MCF 10A (cell line): Measurements from ENCODE around the gene PDS5A. TPM values are rescaled to one million over a fixed set of nuclear protein-coding genes. Genes with fewer than 3 reads are reported as not detected.
"Not testable (repeated sequence)": the region's sequence is repeated elsewhere in the genome, so short reads cannot be mapped to it uniquely, and the experiment has no call there.

Source experiments
- BruUV-seq: library from RNA; stranded (reverse); fragments of 400-500 nt; replicated peaks from 2 replicates; lab custom pipeline; 2021; lab: Mats Ljungman, UMichigan
- CTCF ChIA-PET: fragments of 300-600 bp; sonication (Branson Sonifier 250); formaldehyde crosslinking; extraction: SDS; loops from one replicate; lab custom pipeline; 2021; ENCODE audit warnings: antibody characterized with exemption, inconsistent platforms; lab: Yijun Ruan, JAX
- POLR2A ChIA-PET: fragments of 300-600, 350-650 bp; sonication (Branson Sonifier 250); formaldehyde crosslinking; extraction: SDS; loops from one replicate; lab custom pipeline; 2020; ENCODE audit warnings: antibody characterized with exemption, inconsistent platforms; lab: Yijun Ruan, JAX
- DNase-seq: peaks from one replicate; pipeline ENCODE4 v3.0.0-alpha.2; 2018; ENCODE audit not compliant: unreplicated experiment
- H3K27ac Mint-ChIP-seq: one replicate; pipeline ENCODE4 v1.8.0; 2022; ENCODE audit warnings: mild to moderate bottlenecking, low read depth, mixed read lengths; ENCODE audit not compliant: unreplicated experiment
- H3K27me3 Mint-ChIP-seq: one replicate; pipeline ENCODE4 v1.8.0; 2022; ENCODE audit warnings: mixed read lengths; ENCODE audit not compliant: insufficient read depth, unreplicated experiment
- H3K36me3 Mint-ChIP-seq: one replicate; pipeline ENCODE4 v1.8.0; 2022; ENCODE audit warnings: mild to moderate bottlenecking, moderate library complexity, mixed read lengths; ENCODE audit not compliant: insufficient read depth, unreplicated experiment
- H3K4me1 Mint-ChIP-seq: one replicate; pipeline ENCODE4 v1.8.0; 2022; ENCODE audit warnings: mixed read lengths; ENCODE audit not compliant: insufficient read depth, unreplicated experiment
- H3K4me3 Mint-ChIP-seq: one replicate; pipeline ENCODE4 v1.8.0; 2022; ENCODE audit warnings: mild to moderate bottlenecking, moderate library complexity, mixed read lengths; ENCODE audit not compliant: unreplicated experiment
- H3K9me3 Mint-ChIP-seq: one replicate; pipeline ENCODE4 v1.8.0; 2022; ENCODE audit warnings: mixed read lengths; ENCODE audit not compliant: unreplicated experiment
- intact Hi-C: fragments of 100-400 bp; cut with micrococcal nuclease; formaldehyde crosslinking; loops from 2 replicates; pipeline ENCODE4 v1.14.1; 2022
- total RNA-seq: library from RNA; stranded (reverse); gene quantifications from 2 replicates; pipeline ENCODE4 v1.2.3, GENCODE V29; 2022
- TF ChIP-seq, protein P1 (sequence below): fragments of 200-600 bp; IDR thresholded peaks from one replicate; pipeline ENCODE4 v1.8.0; 2022; ENCODE audit warnings: antibody characterized with exemption, mild to moderate bottlenecking; ENCODE audit not compliant: unreplicated experiment

The PDS5A gene
- total RNA-seq, 1 experiment from 2014 or later, result 95.2 TPM

DNA sequence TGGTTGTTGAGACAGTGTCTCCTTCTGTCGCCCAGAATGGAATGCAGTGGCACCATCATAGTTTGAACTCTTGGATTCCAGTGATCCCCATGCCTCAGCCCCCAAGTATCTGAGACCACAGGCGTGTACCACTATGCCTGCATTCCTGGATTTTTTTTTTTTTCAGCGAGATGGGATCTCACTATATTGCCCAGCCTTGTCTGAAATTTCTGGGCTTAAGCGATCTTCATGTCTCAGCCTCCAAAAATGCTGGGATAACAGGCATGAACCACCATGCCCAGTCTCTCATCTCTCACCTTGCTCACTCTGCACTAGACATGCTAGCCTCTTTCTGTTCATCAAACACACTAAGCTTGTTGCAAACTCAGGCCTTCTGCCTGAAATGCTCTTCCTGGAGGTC is 175.7 kb downstream of the PDS5A start:
- TF ChIP-seq, protein P1, sequence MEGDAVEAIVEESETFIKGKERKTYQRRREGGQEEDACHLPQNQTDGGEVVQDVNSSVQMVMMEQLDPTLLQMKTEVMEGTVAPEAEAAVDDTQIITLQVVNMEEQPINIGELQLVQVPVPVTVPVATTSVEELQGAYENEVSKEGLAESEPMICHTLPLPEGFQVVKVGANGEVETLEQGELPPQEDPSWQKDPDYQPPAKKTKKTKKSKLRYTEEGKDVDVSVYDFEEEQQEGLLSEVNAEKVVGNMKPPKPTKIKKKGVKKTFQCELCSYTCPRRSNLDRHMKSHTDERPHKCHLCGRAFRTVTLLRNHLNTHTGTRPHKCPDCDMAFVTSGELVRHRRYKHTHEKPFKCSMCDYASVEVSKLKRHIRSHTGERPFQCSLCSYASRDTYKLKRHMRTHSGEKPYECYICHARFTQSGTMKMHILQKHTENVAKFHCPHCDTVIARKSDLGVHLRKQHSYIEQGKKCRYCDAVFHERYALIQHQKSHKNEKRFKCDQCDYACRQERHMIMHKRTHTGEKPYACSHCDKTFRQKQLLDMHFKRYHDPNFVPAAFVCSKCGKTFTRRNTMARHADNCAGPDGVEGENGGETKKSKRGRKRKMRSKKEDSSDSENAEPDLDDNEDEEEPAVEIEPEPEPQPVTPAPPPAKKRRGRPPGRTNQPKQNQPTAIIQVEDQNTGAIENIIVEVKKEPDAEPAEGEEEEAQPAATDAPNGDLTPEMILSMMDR, result no peak
- no peaks in the 10 kb centered on the region for H3K36me3 Mint-ChIP-seq
- CTCF ChIA-PET, result interaction anchor here (0.5 kb wide), 1 partner anchor 39 kb away, joined by 4 read pairs; no protein-coding TSS in a partner anchor
- DNase-seq, result no peak
- no TSS peak for BruUV-seq
- no peak overlapping the region for H3K27ac Mint-ChIP-seq
- no peaks in the 10 kb centered on the region for H3K4me1 Mint-ChIP-seq
- H3K27me3 Mint-ChIP-seq, result no peaks in the 10 kb centered on the region
- no peaks in the 10 kb centered on the region for H3K9me3 Mint-ChIP-seq
- H3K4me3 Mint-ChIP-seq, result no peak overlapping the region
- intact Hi-C loops, result no loop called here
- POLR2A ChIA-PET, result no interaction called here

DNA sequence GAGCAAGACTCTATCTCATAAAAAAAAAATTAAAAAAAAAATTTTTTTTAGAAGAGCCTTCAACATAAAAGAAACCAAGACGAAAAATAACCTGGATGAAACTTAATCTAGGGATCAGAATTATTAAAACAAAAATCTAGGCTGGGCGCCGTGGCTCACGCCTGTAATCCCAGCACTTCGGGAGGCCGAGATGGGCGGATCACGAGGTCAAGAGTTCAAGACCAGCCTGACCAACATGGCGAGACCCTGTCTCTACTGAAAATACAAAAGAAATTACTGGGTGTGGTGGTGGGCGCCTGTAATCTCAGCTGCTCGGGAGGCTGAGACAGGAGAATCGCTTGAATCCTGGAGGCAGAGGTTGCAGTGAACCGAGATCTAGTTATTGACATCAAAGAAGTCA is 184.7 kb downstream of the PDS5A start:
- H3K36me3 Mint-ChIP-seq, H3K27me3 Mint-ChIP-seq, intact Hi-C loops, CTCF ChIA-PET, H3K4me1 Mint-ChIP-seq, DNase-seq, H3K4me3 Mint-ChIP-seq, BruUV-seq, H3K27ac Mint-ChIP-seq, H3K9me3 Mint-ChIP-seq: not testable (repeated sequence)
- POLR2A ChIA-PET, result interaction anchor here (0.6 kb wide), 1 partner anchor 279 kb away, joined by 3 read pairs; no protein-coding TSS in a partner anchor

DNA sequence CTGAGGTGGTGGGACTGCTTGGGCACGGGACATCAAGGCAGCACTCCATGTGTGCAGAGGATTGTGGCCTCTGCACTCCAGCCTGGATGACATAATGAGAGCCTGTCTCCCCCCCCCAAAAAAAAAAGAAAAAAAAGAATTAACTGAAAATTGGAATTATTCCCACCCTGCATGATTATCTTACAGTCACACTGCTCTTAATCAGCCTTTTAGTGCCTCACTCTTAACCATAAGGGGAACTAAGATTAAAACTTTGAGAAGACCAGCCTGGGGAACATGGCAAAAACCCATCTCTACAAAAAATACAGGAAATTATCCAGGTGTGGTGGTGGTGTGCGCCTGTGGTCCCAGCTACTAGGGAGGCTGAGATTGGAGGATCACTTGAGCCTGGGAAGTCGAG is 185.2 kb downstream of the PDS5A start:
- Mint-ChIP-seq H3K27ac (no peak overlapping the region), H3K4me1 (no peaks in the 10 kb centered on the region), H3K4me3 (no peak overlapping the region), H3K36me3 (peaks cover 4% of the 10 kb centered on the region), H3K9me3 (no peaks in the 10 kb centered on the region), H3K27me3 (no peaks in the 10 kb centered on the region)
- TF ChIP-seq, protein P1, result no peak
- intact Hi-C loops, result no loop called here
- ChIA-PET POLR2A (interaction anchor here (0.6 kb wide), 1 partner anchor 279 kb away, joined by 3 read pairs; no protein-coding TSS in a partner anchor), CTCF (no interaction called here)
- no peak for DNase-seq
- no TSS peak for BruUV-seq

DNA sequence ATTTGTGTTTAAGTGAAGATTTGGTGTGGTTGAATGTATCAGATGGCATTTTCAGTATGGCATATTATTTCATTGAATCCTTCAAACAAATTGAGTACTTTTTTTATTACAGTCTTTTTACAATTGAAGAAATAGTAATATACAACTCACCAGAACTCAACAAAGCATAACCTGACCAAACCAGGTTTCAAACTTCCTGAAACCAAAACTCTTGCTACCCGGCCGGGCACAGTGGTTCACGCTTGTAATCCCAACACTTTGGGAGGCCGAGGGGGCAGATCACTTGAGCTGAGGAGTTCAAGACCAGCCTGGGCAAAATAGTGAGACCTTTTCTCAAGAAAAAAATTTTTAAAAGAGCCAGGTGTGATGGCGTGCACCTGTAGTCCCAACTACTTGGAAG is 185.6 kb downstream of the PDS5A start:
- H3K4me3 Mint-ChIP-seq, result no peak overlapping the region

More for the DNA sequence above, 185.6 kb downstream of the PDS5A start:
- no peak overlapping the region for H3K27ac Mint-ChIP-seq
- ChIA-PET POLR2A (no interaction called here), CTCF (no interaction called here)
- no peaks in the 10 kb centered on the region for H3K27me3 Mint-ChIP-seq
- intact Hi-C loops, result no loop called here
- H3K9me3 Mint-ChIP-seq, result no peaks in the 10 kb centered on the region
- no TSS peak for BruUV-seq
- H3K36me3 Mint-ChIP-seq, result peaks cover 4% of the 10 kb centered on the region
- TF ChIP-seq, protein P1, result no peak
- H3K4me1 Mint-ChIP-seq, result no peaks in the 10 kb centered on the region
- no peak for DNase-seq
